SU-DHL-6 (cell line): ENCODE measurements around the gene FBXO47.

Experiments
- H2AFZ ChIP-seq: fragments of 200-600 bp; sonication (generic); 2 replicates; pipeline ENCODE4 v1.6.1; 2014; ENCODE audit warnings: low read depth, mild to moderate bottlenecking, moderate library complexity, mixed read lengths, antibody characterized with exemption, low read length; ENCODE audit not compliant: severe bottlenecking
- H3F3A ChIP-seq: fragments of 200-600 bp; shearing (Covaris generic); 2 replicates; pipeline ENCODE4 v1.6.0; 2016; ENCODE audit warnings: antibody characterized with exemption, mild to moderate bottlenecking; ENCODE audit not compliant: insufficient read depth
- H3K27ac ChIP-seq: fragments of 200-600 bp; sonication (generic); 2 replicates; pipeline ENCODE4 v1.5.1; 2016; ENCODE audit warnings: low read depth, mild to moderate bottlenecking, low read length, moderate library complexity, mixed read lengths
- H3K27me3 ChIP-seq: fragments of 200-600 bp; sonication (generic), shearing (Covaris generic); 2 replicates; pipeline ENCODE4 v1.6.0; 2014; ENCODE audit warnings: mild to moderate bottlenecking, low read length
- H3K36me3 ChIP-seq: fragments of 200-600 bp; sonication (generic); 2 replicates; pipeline ENCODE4 v1.6.1; 2014; ENCODE audit warnings: mild to moderate bottlenecking, low read length, mixed read lengths
- H3K4me2 ChIP-seq: fragments of 300-600, 200-600 bp; shearing (Covaris generic), sonication (generic); 2 replicates; pipeline ENCODE4 v1.6.0; 2014; ENCODE audit warnings: low read length, low read depth, mild to moderate bottlenecking; ENCODE audit not compliant: poor library complexity, severe bottlenecking
- H3K4me3 ChIP-seq: fragments of 200-600 bp; sonication (generic); 2 replicates; pipeline ENCODE4 v1.5.1; 2014; ENCODE audit warnings: antibody characterized with exemption, low read length, mild to moderate bottlenecking, mixed read lengths; ENCODE audit not compliant: insufficient read depth, poor library complexity, severe bottlenecking
- H3K79me2 ChIP-seq: fragments of 200-600 bp; sonication (generic); 2 replicates; pipeline ENCODE4 v1.6.1; 2014; ENCODE audit warnings: mild to moderate bottlenecking, low read length, moderate library complexity; ENCODE audit not compliant: insufficient read depth
- H3K9ac ChIP-seq: fragments of 200-600 bp; sonication (generic); 2 replicates; pipeline ENCODE4 v1.7.0; 2014; ENCODE audit warnings: mild to moderate bottlenecking, low read length
- H3K9me2 ChIP-seq: fragments of 200-600 bp; sonication (generic); replicated peaks from 2 replicates; pipeline ENCODE4 v1.6.1; 2014; ENCODE audit warnings: low read length; ENCODE audit not compliant: insufficient read depth
- H3K9me3 ChIP-seq: fragments of 200-600 bp; sonication (generic); 2 replicates; pipeline ENCODE4 v1.6.1; 2014; ENCODE audit warnings: low read length, mixed read lengths; ENCODE audit not compliant: insufficient read depth
- H4K20me1 ChIP-seq: fragments of 200-600 bp; sonication (generic); 2 replicates; pipeline ENCODE4 v1.6.1; 2014; ENCODE audit warnings: low read depth, mild to moderate bottlenecking, antibody characterized with exemption, low read length, moderate library complexity, mixed read lengths
- EZH2phosphoT487 ChIP-seq: fragments of 200-600 bp; sonication (generic), shearing (Covaris generic); conservative IDR thresholded peaks from 2 replicates; pipeline ENCODE4 v1.6.1; 2018; ENCODE audit warnings: mild to moderate bottlenecking, antibody characterized with exemption, low read length, moderate library complexity, mixed read lengths
- TF ChIP-seq, protein P1 (sequence below): fragments of 200-600 bp; sonication (generic); IDR thresholded peaks from one replicate; pipeline ENCODE4 v1.5.1; 2017; ENCODE audit warnings: antibody characterized with exemption, mild to moderate bottlenecking, low read length, moderate library complexity; ENCODE audit not compliant: insufficient read depth, poor library complexity, severe bottlenecking

Gene FBXO47

DNA sequence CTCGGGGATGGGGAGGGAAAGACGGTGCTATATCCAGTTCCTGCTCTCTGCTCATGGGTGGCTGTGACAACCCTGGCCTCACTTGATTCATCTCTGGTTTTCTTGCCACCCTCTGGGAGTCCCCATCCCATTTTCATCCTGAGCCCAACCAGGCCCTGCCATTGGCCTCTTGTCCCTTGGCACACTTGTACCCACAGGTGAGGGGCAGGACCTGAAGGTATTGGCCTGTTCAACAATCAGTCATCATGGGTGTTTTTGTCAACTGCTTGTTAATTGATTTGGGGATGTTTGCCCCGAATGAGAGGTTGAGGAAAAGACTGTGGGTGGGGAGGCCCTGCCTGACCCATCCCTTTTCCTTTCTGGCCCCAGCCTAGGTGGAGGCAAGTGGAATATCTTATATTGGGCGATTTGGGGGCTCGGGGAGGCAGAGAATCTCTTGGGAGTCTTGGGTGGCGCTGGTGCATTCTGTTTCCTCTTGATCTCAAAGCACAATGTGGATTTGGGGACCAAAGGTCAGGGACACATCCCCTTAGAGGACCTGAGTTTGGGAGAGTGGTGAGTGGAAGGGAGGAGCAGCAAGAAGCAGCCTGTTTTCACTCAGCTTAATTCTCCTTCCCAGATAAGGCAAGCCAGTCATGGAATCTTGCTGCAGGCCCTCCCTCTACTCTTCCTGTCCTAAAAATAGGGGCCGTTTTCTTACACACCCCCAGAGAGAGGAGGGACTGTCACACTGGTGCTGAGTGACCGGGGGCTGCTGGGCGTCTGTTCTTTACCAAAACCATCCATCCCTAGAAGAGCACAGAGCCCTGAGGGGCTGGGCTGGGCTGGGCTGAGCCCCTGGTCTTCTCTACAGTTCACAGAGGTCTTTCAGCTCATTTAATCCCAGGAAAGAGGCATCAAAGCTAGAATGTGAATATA, 46.6 kb downstream of the FBXO47 start:
- Histone ChIP-seq H3K27ac (no peak overlapping the region), H3K4me3 (no peak overlapping the region), H2AFZ (no peak overlapping the region), H3K4me2 (no peak overlapping the region), H3K79me2 (no peaks in the 10 kb centered on the region), H3K36me3 (no peaks in the 10 kb centered on the region), H3K27me3 (no peaks in the 10 kb centered on the region), H3F3A (no peaks in the 10 kb centered on the region), H3K9me2 (no peaks in the 10 kb centered on the region), H3K9me3 (no peaks in the 10 kb centered on the region), H4K20me1 (no peaks in the 10 kb centered on the region), H3K9ac (no peak overlapping the region)
- TF ChIP-seq, protein P1, sequence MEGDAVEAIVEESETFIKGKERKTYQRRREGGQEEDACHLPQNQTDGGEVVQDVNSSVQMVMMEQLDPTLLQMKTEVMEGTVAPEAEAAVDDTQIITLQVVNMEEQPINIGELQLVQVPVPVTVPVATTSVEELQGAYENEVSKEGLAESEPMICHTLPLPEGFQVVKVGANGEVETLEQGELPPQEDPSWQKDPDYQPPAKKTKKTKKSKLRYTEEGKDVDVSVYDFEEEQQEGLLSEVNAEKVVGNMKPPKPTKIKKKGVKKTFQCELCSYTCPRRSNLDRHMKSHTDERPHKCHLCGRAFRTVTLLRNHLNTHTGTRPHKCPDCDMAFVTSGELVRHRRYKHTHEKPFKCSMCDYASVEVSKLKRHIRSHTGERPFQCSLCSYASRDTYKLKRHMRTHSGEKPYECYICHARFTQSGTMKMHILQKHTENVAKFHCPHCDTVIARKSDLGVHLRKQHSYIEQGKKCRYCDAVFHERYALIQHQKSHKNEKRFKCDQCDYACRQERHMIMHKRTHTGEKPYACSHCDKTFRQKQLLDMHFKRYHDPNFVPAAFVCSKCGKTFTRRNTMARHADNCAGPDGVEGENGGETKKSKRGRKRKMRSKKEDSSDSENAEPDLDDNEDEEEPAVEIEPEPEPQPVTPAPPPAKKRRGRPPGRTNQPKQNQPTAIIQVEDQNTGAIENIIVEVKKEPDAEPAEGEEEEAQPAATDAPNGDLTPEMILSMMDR: no peak
- no peak for TF ChIP-seq EZH2phosphoT487

DNA sequence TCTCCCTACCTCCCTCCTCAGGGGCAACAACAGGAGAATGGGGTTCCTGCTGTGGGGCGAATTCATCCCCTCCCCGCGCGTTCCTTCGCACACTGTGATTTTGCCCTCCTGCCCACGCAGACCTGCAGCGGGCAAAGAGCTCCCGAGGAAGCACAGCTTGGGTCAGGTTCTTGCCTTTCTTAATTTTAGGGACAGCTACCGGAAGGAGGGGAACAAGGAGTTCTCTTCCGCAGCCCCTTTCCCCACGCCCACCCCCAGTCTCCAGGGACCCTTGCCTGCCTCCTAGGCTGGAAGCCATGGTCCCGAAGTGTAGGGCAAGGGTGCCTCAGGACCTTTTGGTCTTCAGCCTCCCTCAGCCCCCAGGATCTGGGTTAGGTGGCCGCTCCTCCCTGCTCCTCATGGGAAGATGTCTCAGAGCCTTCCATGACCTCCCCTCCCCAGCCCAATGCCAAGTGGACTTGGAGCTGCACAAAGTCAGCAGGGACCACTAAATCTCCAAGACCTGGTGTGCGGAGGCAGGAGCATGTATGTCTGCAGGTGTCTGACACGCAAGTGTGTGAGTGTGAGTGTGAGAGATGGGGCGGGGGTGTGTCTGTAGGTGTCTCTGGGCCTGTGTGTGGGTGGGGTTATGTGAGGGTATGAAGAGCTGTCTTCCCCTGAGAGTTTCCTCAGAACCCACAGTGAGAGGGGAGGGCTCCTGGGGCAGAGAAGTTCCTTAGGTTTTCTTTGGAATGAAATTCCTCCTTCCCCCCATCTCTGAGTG, 47.7 kb downstream of the FBXO47 start:
- no peak overlapping the region for H2AFZ ChIP-seq
- H3K36me3 ChIP-seq: no peaks in the 10 kb centered on the region
- no peaks in the 10 kb centered on the region for H3K9me2 ChIP-seq
- TF ChIP-seq, protein P1: no peak
- no peak for TF ChIP-seq EZH2phosphoT487
- no peaks in the 10 kb centered on the region for H4K20me1 ChIP-seq
- no peak overlapping the region for H3K4me2 ChIP-seq
- no peaks in the 10 kb centered on the region for H3F3A ChIP-seq
- H3K9ac ChIP-seq: no peak overlapping the region
- H3K27me3 ChIP-seq: no peaks in the 10 kb centered on the region
- H3K27ac ChIP-seq: no peak overlapping the region
- H3K79me2 ChIP-seq: no peaks in the 10 kb centered on the region
- no peaks in the 10 kb centered on the region for H3K9me3 ChIP-seq
- no peak overlapping the region for H3K4me3 ChIP-seq

DNA sequence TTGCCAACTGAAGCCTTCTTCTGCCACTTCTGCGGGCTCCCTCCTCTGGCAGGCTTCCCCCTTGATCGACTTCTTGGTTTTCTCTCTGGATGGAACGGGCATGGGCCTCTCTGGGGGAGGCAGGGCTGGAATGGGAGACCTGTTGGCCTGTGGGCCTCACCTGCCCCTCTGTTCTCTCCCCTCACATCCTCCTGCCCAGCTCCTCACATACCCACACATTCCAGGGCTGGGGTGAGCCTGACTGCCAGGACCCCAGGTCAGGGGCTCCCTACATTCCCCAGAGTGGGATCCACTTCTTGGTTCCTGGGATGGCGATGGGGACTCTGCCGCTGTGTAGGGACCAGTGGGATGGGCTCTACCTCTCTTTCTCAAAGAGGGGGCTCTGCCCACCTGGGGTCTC, 48.3 kb downstream of the FBXO47 start:
- Histone ChIP-seq H3K4me2 (no peak overlapping the region), H4K20me1 (no peaks in the 10 kb centered on the region), H2AFZ (no peak overlapping the region), H3K4me3 (no peak overlapping the region), H3K27ac (no peak overlapping the region), H3K9me3 (no peaks in the 10 kb centered on the region), H3K9me2 (no peaks in the 10 kb centered on the region), H3K36me3 (no peaks in the 10 kb centered on the region), H3K9ac (no peak overlapping the region), H3K27me3 (no peaks in the 10 kb centered on the region), H3K79me2 (no peaks in the 10 kb centered on the region), H3F3A (no peaks in the 10 kb centered on the region)
- TF ChIP-seq, protein P1: no peak
- TF ChIP-seq EZH2phosphoT487: no peak
